Measurements from ENCODE around the gene KIF26B.

The KIF26B gene

GRCh38 chr1:245742896-245743295 lies 588.1 kb downstream of the KIF26B start:
- no peak for DNase-seq (ENCODE audit: low read depth in 2 of 2)

DNA sequence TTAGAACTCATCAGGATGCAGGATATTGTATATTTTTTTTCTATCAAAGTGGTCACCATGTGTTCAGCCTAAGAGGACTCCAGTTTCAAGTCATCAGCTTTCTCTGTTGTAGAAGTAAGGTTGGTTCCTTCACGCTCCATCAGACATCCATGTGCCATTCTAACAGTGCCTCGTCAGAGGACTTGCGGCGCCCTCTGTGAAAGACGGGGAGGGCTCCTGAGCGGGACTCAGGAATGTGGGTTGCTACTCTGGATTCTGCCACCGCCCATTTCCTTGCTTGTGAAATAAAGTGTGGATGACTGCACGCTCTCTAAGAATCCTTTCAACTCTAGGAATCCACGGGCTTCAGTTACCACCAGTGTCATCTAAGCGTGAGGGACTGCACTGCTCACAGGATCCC lies 593.5 kb downstream of the KIF26B start:
- DNase-seq (ENCODE audit: low read depth in 2 of 2): no peak

- no peak for DNase-seq (ENCODE audit: low read depth in 2 of 2)
Observed at GRCh38 chr1:245748646-245749045, 593.9 kb downstream of the KIF26B start.

DNA sequence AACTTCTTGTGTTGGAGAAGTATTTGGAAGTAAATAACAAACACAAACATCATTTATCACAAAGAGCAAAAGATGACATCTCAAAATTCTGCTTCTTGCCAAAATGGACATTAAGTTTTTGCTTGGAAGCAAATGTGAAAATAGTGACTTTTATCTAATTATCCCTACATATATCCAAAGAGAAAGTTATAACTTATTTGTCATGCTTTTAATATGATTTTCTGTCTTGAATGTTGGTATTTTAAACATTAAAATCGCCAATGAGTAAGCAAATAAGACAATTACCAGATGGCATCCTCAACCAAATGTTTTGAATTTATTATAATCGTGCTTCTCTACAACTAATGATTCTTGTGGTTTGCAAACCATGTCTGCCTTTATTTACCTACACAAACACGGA lies 594.3 kb downstream of the KIF26B start:
- DNase-seq (ENCODE audit: low read depth in 2 of 2): no peak

GRCh38 chr1:245750261-245750660 lies 595.5 kb downstream of the KIF26B start:
- DNase-seq (ENCODE audit: low read depth in 2 of 2): no peak

DNA sequence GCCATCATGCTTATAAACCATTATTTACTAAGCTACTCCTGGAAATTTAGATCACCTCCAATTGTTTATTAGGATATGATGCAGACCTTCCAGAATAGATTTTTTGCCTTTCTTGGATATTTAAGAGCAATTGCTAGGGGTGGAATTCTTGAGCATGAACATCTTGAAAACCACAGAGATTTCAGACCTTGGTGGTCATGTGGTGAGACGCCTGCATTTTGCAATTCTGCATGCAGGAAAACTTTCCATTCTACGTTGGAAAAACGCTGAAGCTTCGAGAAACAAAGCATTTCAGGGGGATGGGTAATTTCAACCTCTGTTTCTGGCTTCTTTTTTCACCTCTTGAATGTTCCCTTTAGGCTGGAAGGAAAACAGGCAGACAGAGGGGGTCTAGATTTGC lies 596.3 kb downstream of the KIF26B start:
- DNase-seq (ENCODE audit: low read depth in 2 of 2): no peak

DNA sequence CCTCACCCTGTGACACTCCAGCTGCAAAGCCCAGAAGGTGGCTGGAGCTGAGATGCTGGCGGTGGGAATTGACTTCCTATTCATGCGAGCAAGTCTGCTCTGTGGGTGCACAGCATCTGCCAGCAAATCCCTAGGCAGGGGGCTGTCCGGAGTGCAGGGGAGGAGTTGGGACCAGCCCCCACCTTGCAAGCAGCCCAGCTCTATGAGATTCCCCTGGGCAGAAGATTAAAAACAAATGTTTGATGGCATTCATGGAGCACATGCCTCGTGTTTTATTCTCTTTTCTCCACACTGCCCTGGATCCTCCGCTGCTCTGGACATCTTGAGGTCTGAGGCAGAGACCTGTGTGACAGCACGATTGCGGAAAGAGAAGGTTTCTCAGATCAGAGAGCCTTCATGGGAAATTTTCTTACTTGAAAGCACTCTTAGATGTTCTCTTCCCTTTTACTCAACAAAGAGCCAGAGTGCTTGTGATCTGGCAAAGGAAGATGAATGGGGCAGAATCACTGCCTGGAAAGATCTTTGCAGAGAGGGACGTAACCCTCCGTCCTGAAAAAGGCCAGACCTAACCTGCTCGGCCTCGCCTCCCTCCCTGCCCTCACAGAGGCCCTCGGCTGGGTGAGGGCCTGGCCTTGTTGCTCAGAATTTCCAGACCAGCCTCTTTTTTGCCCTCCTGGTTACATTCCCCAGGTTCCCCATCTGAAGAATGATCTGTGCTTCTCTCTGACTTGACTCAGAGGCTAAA lies 597.1 kb downstream of the KIF26B start:
- no peak for DNase-seq (ENCODE audit: low read depth in 2 of 2)

DNA sequence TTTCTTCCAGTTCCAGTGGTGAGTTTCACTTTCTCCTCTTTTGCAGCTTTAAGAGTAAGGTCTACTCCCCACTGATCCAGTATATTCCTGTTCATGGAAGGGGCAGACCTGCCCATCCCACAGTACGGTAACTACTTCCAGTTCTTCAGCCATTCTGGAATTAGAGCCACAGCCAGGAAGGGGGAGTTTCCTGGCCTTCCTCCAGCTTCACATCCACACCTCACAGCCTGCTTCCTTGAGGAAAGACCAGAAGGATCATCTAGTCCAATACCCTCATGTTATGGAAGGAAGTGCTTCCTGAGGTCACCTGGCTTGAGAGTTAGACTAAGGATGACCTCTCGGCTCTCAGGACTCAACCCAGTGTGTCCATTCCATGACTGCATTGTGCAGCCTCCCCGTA lies 597.8 kb downstream of the KIF26B start:
- no peak for DNase-seq (ENCODE audit: low read depth in 2 of 2)

DNA sequence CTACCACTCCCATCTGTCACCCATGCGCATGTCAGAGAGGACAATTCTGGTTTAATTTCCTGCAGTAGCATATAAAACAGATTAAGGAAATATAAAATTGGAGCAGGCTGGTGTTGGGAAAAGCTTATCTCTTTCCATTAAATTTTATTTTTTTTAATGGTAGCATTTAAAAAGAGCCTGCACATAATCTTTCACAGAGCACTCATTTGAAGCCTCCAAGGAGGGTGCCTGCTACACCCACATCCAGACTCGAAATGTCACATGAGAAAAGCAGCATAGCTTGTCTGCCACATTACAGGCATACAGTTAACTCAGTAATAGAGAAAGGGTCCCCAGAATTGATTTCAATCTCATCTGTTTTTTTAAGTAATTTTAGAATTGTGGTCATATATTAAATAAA lies 599.0 kb downstream of the KIF26B start:
- DNase-seq (ENCODE audit: low read depth in 2 of 2): no peak

- no peak for DNase-seq (ENCODE audit: low read depth in 2 of 2)
Observed at GRCh38 chr1:245754463-245754961, 599.7 kb downstream of the KIF26B start.
